ENCODE data around the gene DCTN2. TPM values are rescaled to one million over a fixed set of nuclear protein-coding genes. Genes with fewer than 3 reads are reported as not detected.
"Not testable (repeated sequence)": the region's sequence is repeated elsewhere in the genome, so short reads cannot be mapped to it uniquely, and the experiment has no call there.

Gene DCTN2
- total and polyA plus RNA-seq, 2 donors: 70.8 to 195 TPM

GRCh38 chr12:57516617-57517153, 30.3 kb downstream of the DCTN2 start:
- no peak for DNase-seq (ENCODE audit: extremely low spot score)
- peaks cover 6% of the 10 kb centered on the region for H3K36me3 ChIP-seq (ENCODE audit: insufficient read depth)
- 90% methylated on average over 11 of the region's 11 CpGs for WGBS
- no peaks in the 10 kb centered on the region for H3K4me1 ChIP-seq (ENCODE audit: insufficient read depth)
- H3K4me3 ChIP-seq (ENCODE audit: low read depth, low read length): no peak overlapping the region
- no peak overlapping the region for H3K27ac ChIP-seq (ENCODE audit: low read depth)

- H3K4me3 ChIP-seq (ENCODE audit: low read depth, low read length): no peak overlapping the region
- no peak overlapping the region for H3K27ac ChIP-seq (ENCODE audit: low read depth)
- whole genome bisulfite sequencing: 82% methylated on average over 11 of the region's 11 CpGs
- DNase-seq (ENCODE audit: extremely low spot score): no peak
- no peaks in the 10 kb centered on the region for H3K4me1 ChIP-seq (ENCODE audit: insufficient read depth)
- H3K36me3 ChIP-seq (ENCODE audit: insufficient read depth): peaks cover 6% of the 10 kb centered on the region
Measured at GRCh38 chr12:57515934-57516541, 31.0 kb downstream of the DCTN2 start.

DNA sequence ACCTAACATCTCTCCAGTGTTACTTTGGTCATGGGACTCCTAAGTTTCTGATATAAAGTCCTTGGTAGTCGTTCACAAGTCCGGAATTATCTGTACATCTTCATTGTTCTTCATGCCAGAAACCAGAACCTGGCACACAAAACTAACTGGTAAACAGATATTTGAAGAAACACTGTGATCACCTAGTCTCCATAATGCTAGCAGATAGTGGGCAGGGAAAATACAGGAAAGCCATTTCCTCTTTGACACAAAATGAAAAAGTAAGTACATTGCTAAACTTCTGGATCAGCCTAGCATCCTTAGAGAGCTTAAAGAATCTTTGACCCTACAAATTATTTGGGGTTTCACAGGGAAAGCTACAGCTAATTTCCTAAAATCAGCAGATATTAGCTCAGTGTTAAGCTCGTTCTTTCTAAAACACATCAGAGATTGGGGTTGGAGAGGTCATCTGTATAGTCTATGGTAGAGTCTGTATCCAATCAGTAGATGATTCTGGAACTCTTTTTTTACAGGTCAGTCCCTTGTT, 31.5 kb downstream of the DCTN2 start:
- Histone ChIP-seq H3K4me3 (ENCODE audit: low read depth, low read length) (no peak overlapping the region), H3K4me1 (ENCODE audit: insufficient read depth) (no peaks in the 10 kb centered on the region), H3K27ac (ENCODE audit: low read depth) (no peak overlapping the region), H3K36me3 (ENCODE audit: insufficient read depth) (peaks cover 6% of the 10 kb centered on the region)
- no peak for DNase-seq (ENCODE audit: extremely low spot score)
- WGBS: 76% methylated on average over 3 of the region's 3 CpGs

DNA sequence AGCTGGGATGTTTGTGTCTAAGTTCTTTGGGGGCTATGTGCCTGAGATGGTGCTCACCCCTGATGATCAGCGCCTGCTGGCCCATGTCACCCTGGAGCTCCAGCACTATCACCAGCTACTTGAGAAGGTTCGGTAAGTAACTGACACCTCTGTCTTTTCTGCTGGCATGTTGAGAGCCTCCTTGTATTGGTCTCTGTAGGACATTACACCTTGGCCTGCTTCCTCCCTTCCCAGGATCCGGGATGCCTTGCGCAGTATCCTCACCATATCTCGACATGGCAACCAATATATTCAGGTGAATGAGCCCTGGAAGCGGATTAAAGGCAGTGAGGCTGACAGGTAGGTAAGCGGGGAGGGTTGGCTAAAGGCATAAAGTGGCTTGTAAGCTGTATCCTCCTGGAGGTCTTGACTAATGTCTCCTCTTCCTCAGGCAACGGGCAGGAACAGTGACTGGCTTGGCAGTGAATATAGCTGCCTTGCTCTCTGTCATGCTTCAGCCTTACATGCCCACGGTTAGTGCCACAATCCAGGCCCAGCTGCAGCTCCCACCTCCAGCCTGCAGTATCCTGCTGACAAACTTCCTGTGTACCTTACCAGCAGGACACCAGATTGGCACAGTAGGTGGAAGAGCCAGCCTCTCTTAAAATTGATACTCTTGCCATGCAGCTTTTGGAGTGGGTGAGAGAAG, 32.1 kb downstream of the DCTN2 start:
- no peaks in the 10 kb centered on the region for H3K4me1 ChIP-seq (ENCODE audit: insufficient read depth)
- no peak overlapping the region for H3K27ac ChIP-seq (ENCODE audit: low read depth)
- H3K4me3 ChIP-seq (ENCODE audit: low read depth, low read length): no peak overlapping the region
- peaks cover 6% of the 10 kb centered on the region for H3K36me3 ChIP-seq (ENCODE audit: insufficient read depth)
- 88% methylated on average over 9 of the region's 9 CpGs for WGBS
- no peak for DNase-seq (ENCODE audit: extremely low spot score)

- DNase-seq (ENCODE audit: extremely low spot score); H3K4me1 ChIP-seq (ENCODE audit: insufficient read depth); H3K4me3 ChIP-seq (ENCODE audit: low read depth, low read length); H3K27ac ChIP-seq (ENCODE audit: low read depth); H3K36me3 ChIP-seq (ENCODE audit: insufficient read depth): not testable (repeated sequence)
- 93% methylated on average over 9 of the region's 9 CpGs for WGBS
Measured at GRCh38 chr12:57514246-57514645, 32.7 kb downstream of the DCTN2 start.

GRCh38 chr12:57513677-57514076, 33.3 kb downstream of the DCTN2 start:
- H3K36me3 ChIP-seq (ENCODE audit: insufficient read depth); DNase-seq (ENCODE audit: extremely low spot score); H3K4me1 ChIP-seq (ENCODE audit: insufficient read depth); H3K27ac ChIP-seq (ENCODE audit: low read depth); H3K4me3 ChIP-seq (ENCODE audit: low read depth, low read length): not testable (repeated sequence)
- WGBS: 98% methylated on average over 6 of the region's 6 CpGs

DNA sequence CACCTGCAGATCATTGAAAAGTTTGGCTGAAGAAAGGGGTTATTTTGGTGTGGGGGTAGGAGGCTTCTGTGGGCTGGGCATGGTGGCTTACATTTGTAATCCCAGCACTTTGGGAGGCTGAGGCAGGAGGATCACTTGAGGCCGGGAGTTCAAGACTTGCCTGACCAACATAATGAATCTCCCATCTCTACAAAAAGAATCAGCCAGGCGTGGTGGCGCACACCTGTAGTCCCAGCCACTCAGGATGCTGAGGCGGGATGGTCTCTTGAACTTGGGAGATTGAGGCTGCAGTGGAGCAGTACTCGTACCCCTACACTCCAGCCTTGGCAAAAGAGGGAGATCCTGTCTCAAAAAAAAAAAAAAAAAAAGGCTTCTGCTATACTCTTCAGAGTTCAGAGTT, 33.7 kb downstream of the DCTN2 start:
- Histone ChIP-seq H3K27ac (ENCODE audit: low read depth) (no peak overlapping the region), H3K4me3 (ENCODE audit: low read depth, low read length) (no peak overlapping the region), H3K4me1 (ENCODE audit: insufficient read depth) (no peaks in the 10 kb centered on the region), H3K36me3 (ENCODE audit: insufficient read depth) (peaks cover 6% of the 10 kb centered on the region)
- 95% methylated on average over 5 of the region's 5 CpGs for WGBS
- no peak for DNase-seq (ENCODE audit: extremely low spot score)

- H3K4me3 ChIP-seq (ENCODE audit: low read depth, low read length): no peak overlapping the region
- no peak overlapping the region for H3K27ac ChIP-seq (ENCODE audit: low read depth)
- WGBS: 91% methylated on average over 6 of the region's 6 CpGs
- no peak for DNase-seq (ENCODE audit: extremely low spot score)
- H3K36me3 ChIP-seq (ENCODE audit: insufficient read depth): peaks cover 6% of the 10 kb centered on the region
- no peaks in the 10 kb centered on the region for H3K4me1 ChIP-seq (ENCODE audit: insufficient read depth)
Measured at GRCh38 chr12:57512665-57513064, 34.3 kb downstream of the DCTN2 start.

- no peaks in the 10 kb centered on the region for H3K4me1 ChIP-seq (ENCODE audit: insufficient read depth)
- WGBS: 93% methylated on average over 7 of the region's 7 CpGs
- H3K4me3 ChIP-seq (ENCODE audit: low read depth, low read length): no peak overlapping the region
- H3K36me3 ChIP-seq (ENCODE audit: insufficient read depth): peaks cover 6% of the 10 kb centered on the region
- no peak overlapping the region for H3K27ac ChIP-seq (ENCODE audit: low read depth)
- no peak for DNase-seq (ENCODE audit: extremely low spot score)
Measured at GRCh38 chr12:57511588-57512325, 35.2 kb downstream of the DCTN2 start.

DNA sequence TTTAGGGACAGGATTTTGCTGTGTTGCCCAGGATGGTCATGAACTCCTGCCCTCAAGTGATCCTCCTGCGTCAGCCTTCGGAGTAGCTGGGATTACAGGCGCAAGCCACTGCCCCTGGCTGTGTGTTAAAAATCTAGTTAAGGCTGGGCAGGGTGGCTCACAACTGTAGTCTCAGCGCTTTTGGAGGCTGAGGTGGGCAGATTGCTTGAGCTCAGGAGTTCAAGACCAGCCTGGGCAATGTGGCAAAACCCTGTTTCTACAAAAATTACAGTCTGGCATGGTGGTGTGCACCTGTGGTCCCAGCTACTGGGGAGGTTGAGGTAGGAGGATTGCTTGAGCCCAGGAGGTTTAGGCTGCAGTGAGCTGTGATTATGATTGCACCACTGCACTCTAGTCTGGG, 35.8 kb downstream of the DCTN2 start:
- 97% methylated on average over 4 of the region's 4 CpGs for WGBS
- no peak overlapping the region for H3K27ac ChIP-seq (ENCODE audit: low read depth)

GRCh38 chr12:57507796-57508195, 39.2 kb downstream of the DCTN2 start:
- not testable (repeated sequence) for H3K4me3 ChIP-seq (ENCODE audit: low read depth, low read length); H3K27ac ChIP-seq (ENCODE audit: low read depth); DNase-seq (ENCODE audit: extremely low spot score); H3K4me1 ChIP-seq (ENCODE audit: insufficient read depth); H3K36me3 ChIP-seq (ENCODE audit: insufficient read depth)
- 96% methylated on average over 22 of the region's 28 CpGs for WGBS

More for the DNA sequence above, 35.8 kb downstream of the DCTN2 start:
- no peak for DNase-seq (ENCODE audit: extremely low spot score)
- peaks cover 6% of the 10 kb centered on the region for H3K36me3 ChIP-seq (ENCODE audit: insufficient read depth)
- no peak overlapping the region for H3K4me3 ChIP-seq (ENCODE audit: low read depth, low read length)
- H3K4me1 ChIP-seq (ENCODE audit: insufficient read depth): no peaks in the 10 kb centered on the region

DNA sequence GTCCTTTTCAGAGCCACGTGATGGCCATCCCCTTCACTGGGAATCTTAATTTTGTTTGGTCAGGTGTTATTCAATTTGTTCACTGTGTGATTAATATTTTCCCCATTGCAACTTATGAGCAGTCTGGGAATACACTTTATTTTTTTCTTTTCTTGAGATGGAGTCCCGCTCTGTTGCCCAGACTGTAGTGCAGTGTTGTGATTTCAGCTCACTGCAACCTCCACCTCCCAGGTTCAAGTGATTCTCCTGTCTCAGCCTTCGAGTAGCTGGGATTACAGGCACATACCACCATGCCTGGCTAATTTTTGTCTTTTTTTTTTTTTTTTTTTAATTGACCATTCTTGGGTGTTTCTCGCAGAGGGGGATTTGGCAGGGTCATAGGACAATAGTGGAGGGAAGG, 40.5 kb downstream of the DCTN2 start:
- not testable (repeated sequence) for H3K4me1 ChIP-seq (ENCODE audit: insufficient read depth); H3K36me3 ChIP-seq (ENCODE audit: insufficient read depth); DNase-seq (ENCODE audit: extremely low spot score); H3K27ac ChIP-seq (ENCODE audit: low read depth); H3K4me3 ChIP-seq (ENCODE audit: low read depth, low read length)
- WGBS: 97% methylated on average over 4 of the region's 4 CpGs

- H3K36me3 ChIP-seq (ENCODE audit: insufficient read depth); H3K4me3 ChIP-seq (ENCODE audit: low read depth, low read length); H3K4me1 ChIP-seq (ENCODE audit: insufficient read depth); DNase-seq (ENCODE audit: extremely low spot score); H3K27ac ChIP-seq (ENCODE audit: low read depth): not testable (repeated sequence)
- WGBS: 96% methylated on average over 22 of the region's 22 CpGs
Measured at GRCh38 chr12:57502311-57502969, 44.6 kb downstream of the DCTN2 start.
